ENCODE measurements around the gene OSTF1. TPM values are rescaled to one million over a fixed set of nuclear protein-coding genes. Genes with fewer than 3 reads are reported as not detected.

OSTF1 gene
- total RNA-seq, 4 donors from 2014 or later, result 0.60 to 37.8 (median 19.0) TPM

DNA sequence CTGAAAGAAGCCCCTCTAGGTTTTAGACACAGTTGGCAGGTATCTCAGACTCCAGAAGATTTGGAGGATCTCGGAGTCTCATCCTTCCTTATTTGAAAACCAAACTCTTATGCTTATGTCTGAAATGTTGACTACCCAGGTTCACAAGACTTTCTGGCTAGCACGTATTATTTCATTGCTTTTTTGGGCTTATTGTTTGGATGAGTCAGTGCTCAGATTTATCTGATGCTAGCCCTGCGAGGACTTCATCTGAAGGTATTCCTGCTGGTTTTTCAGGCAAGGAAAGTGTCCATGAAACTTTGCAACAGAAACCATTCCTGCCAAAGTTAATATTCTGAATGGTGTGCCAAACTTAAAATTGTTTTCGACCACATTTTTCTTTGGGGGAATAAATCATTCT lies 8.5 kb downstream of the OSTF1 start:
- peaks cover 0 to 45% (median 8%) of the 10 kb centered on the region in 4 donors for H3K4me1 ChIP-seq
- DNase-seq, result no peak
- intact Hi-C loops (cut with DNase I; ENCODE audit: low total_unique reads) (no loop called here), in situ Hi-C loops (cut with MboI; ENCODE audit: low pct_ligation_motif_present in 1 of 4, low pct_unique_long_range_greater_than_20kb in 1 of 4, low sequenced_read_pairs in 3 of 4) (no loop called here)
- no peaks in the 10 kb centered on the region for H3K9me3 ChIP-seq
- 84 to 87% methylated on average over 4 of the region's 4 CpGs for WGBS, 2 donors (ENCODE audit: low coverage in 1 of 2)
- no peaks in the 10 kb centered on the region for H3K36me3 ChIP-seq
- H3K27ac ChIP-seq, result no peak overlapping the region
- no peaks in the 10 kb centered on the region for H3K27me3 ChIP-seq
- TF ChIP-seq, protein P1, sequence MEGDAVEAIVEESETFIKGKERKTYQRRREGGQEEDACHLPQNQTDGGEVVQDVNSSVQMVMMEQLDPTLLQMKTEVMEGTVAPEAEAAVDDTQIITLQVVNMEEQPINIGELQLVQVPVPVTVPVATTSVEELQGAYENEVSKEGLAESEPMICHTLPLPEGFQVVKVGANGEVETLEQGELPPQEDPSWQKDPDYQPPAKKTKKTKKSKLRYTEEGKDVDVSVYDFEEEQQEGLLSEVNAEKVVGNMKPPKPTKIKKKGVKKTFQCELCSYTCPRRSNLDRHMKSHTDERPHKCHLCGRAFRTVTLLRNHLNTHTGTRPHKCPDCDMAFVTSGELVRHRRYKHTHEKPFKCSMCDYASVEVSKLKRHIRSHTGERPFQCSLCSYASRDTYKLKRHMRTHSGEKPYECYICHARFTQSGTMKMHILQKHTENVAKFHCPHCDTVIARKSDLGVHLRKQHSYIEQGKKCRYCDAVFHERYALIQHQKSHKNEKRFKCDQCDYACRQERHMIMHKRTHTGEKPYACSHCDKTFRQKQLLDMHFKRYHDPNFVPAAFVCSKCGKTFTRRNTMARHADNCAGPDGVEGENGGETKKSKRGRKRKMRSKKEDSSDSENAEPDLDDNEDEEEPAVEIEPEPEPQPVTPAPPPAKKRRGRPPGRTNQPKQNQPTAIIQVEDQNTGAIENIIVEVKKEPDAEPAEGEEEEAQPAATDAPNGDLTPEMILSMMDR (IDR thresholded peaks at IDR 0.05), result no peak
- TF ChIP-seq POLR2AphosphoS5 (IDR thresholded peaks at IDR 0.05), result no peak
- TF ChIP-seq POLR2A (IDR thresholded peaks at IDR 0.05), result no peak
- TF ChIP-seq EP300 (IDR thresholded peaks at IDR 0.05; ENCODE audit: low read depth), result no peak
- H3K4me3 ChIP-seq, result no peak overlapping the region

DNA sequence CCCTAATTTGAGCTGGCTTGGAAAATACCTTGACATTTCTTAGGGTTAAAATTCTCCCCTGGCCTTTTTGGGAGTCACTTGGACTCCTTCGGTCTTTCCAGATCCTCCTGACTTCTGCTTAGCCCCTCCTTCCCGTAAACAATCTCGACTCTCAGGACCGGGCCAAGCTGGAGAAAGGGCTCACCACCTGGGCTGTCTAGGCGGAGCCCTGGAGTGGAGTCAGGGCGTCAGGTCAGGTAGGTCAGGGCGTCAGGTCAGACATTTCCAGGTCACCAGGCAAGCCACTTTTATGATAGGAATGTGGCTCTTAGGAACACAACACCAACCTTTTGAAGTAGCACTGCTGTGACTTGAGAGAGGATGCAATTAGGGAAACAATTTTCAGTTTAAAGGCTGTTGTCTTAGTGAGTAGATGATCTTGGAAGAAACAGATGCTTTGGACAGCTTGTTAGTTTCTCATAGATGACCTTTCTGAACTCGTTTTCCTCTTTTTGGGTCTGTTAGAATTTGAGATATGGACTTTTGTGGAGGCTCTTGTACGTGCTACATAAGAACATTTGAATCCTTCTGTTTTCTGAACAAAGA lies 12.8 kb downstream of the OSTF1 start:
- no peaks in the 10 kb centered on the region for H3K9me3 ChIP-seq
- intact Hi-C loops (cut with DNase I; ENCODE audit: low total_unique reads) (no loop called here), in situ Hi-C loops (cut with MboI; ENCODE audit: low pct_ligation_motif_present in 1 of 4, low pct_unique_long_range_greater_than_20kb in 1 of 4, low sequenced_read_pairs in 3 of 4) (no loop called here)
- H3K4me3 ChIP-seq, result no peak overlapping the region
- H3K4me1 ChIP-seq, result peaks cover 0 to 23% (median 7%) of the 10 kb centered on the region in 4 donors
- peak overlapping the region in 2 of 4 donors; percentile 0 for H3K27ac ChIP-seq
- no peak for DNase-seq
- no peak for TF ChIP-seq POLR2A (IDR thresholded peaks at IDR 0.05)
- no peak for TF ChIP-seq POLR2AphosphoS5 (IDR thresholded peaks at IDR 0.05)
- TF ChIP-seq, protein P1 (IDR thresholded peaks at IDR 0.05), result no peak
- no peak for TF ChIP-seq EP300 (IDR thresholded peaks at IDR 0.05; ENCODE audit: low read depth)
- no peaks in the 10 kb centered on the region for H3K27me3 ChIP-seq
- no peaks in the 10 kb centered on the region for H3K36me3 ChIP-seq
- WGBS, 2 donors (ENCODE audit: low coverage in 1 of 2), result 55 to 60% methylated on average over 7 to 9 of the region's 9 CpGs

DNA sequence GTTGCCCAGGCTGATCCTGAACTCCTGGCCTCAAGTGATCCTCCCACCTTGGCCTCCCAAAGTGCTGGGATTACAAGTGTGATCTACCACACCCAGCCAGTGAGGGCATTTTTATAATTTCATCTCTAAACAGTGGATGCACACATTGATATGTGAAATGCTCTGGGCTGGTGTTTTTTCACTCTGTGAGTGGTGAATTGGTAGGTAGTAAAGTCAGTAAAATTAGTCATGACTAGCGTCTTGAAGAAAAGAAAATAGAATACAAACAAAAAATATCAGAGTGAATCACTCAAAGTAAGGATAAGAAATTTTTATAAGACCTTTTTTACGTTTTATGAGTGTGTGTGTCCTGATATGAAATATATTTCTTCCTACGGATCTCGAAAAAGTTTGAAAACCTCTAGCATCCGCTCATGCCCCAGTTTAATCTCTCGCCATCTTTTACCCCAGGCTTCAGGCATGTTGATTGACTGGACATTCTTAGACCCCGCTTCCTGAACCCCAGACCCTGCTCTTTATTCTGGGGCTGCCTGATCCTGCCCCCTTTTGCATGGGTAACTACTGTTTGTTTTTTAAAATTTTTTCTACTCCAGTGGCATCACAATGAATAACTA lies 14.0 kb downstream of the OSTF1 start:
- H3K27ac ChIP-seq, result no peak overlapping the region
- no peak for TF ChIP-seq EP300 (IDR thresholded peaks at IDR 0.05; ENCODE audit: low read depth)
- TF ChIP-seq POLR2A (IDR thresholded peaks at IDR 0.05), result no peak
- TF ChIP-seq, protein P1 (IDR thresholded peaks at IDR 0.05), result no peak
- no peak for TF ChIP-seq POLR2AphosphoS5 (IDR thresholded peaks at IDR 0.05)
- H3K27me3 ChIP-seq, result no peaks in the 10 kb centered on the region
- no peak for DNase-seq
- no peak overlapping the region for H3K4me3 ChIP-seq
- WGBS, 2 donors (ENCODE audit: low coverage in 1 of 2), result 88 to 89% methylated on average over 7 of the region's 7 CpGs
- no peaks in the 10 kb centered on the region for H3K9me3 ChIP-seq
- intact Hi-C loops (cut with DNase I; ENCODE audit: low total_unique reads) (no loop called here), in situ Hi-C loops (cut with MboI; ENCODE audit: low pct_ligation_motif_present in 1 of 4, low pct_unique_long_range_greater_than_20kb in 1 of 4, low sequenced_read_pairs in 3 of 4) (no loop called here)
- H3K4me1 ChIP-seq, result peaks cover 0 to 30% (median 4%) of the 10 kb centered on the region in 4 donors
- H3K36me3 ChIP-seq, result no peaks in the 10 kb centered on the region

DNA sequence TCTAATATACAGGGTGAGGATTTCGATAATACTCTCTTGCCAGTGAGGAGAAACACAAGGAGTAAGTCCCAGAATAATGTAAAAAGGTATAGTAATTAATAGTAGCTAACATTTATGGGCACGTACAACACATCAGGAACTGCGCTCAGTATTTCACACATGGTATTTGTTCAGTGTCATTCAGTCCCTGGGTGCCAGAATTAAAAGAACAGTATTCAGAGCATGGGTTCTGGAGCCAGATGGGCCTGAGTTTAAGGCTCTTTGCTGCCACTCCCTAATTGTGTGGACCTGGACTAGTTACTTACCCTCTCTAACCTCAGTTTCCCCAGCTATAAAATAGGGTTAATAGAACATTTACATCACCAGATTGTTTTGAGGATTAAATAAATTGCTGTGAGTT lies 16.3 kb downstream of the OSTF1 start:
- 80 to 90% methylated on average over 3 of the region's 3 CpGs for WGBS, 2 donors (ENCODE audit: low coverage in 1 of 2)
- Histone ChIP-seq H3K36me3 (no peaks in the 10 kb centered on the region), H3K4me3 (no peak overlapping the region), H3K27me3 (no peaks in the 10 kb centered on the region), H3K4me1 (peaks cover 0 to 35% (median 4%) of the 10 kb centered on the region in 4 donors), H3K9me3 (no peaks in the 10 kb centered on the region), H3K27ac (no peak overlapping the region)
- TF ChIP-seq EP300 (IDR thresholded peaks at IDR 0.05; ENCODE audit: low read depth) (no peak), POLR2AphosphoS5 (IDR thresholded peaks at IDR 0.05) (no peak), POLR2A (IDR thresholded peaks at IDR 0.05) (no peak)
- TF ChIP-seq, protein P1 (IDR thresholded peaks at IDR 0.05), result no peak
- intact Hi-C loops (cut with DNase I; ENCODE audit: low total_unique reads), result no loop called here
- in situ Hi-C loops (cut with MboI; ENCODE audit: low pct_ligation_motif_present in 1 of 4, low pct_unique_long_range_greater_than_20kb in 1 of 4, low sequenced_read_pairs in 3 of 4), result no loop called here
- no peak for DNase-seq
